Stimulated activated CD8-positive, alpha-beta memory T cell treated with anti-CD3 and anti-CD28 coated beads, Interleukin-15, amount 100 ng/mL, for 48 hours (primary cell): ENCODE data around the gene ARL15.
"Not testable (repeated sequence)": the region's sequence is repeated elsewhere in the genome, so short reads cannot be mapped to it uniquely, and the experiment has no call there.

ENCODE experiments used
- DNase-seq, 2 donors: peaks; one replicate each; pipeline ENCODE4 v3.0.0-alpha.2; 2020; ENCODE audit warnings: low read depth in 2 of 2

Gene ARL15

GRCh38 chr5:54310433-54311175 is at the start of gene ARL15:
TSS of gene ARL15 (minus strand) at chr5:54310573.
- DNase-seq: peak; percentile 93 to 95

GRCh38 chr5:54360089-54360488 is 49.7 kb upstream of the ARL15 start:
- DNase-seq: no peak

GRCh38 chr5:54357408-54358058 is 47.2 kb upstream of the ARL15 start:
- no peak for DNase-seq

GRCh38 chr5:54353933-54354564 is 43.7 kb upstream of the ARL15 start:
- not testable (repeated sequence) for DNase-seq

- not testable (repeated sequence) for DNase-seq
Observed at GRCh38 chr5:54352580-54352979, 42.2 kb upstream of the ARL15 start.

- no peak for DNase-seq
Observed at GRCh38 chr5:54347221-54347865, 37.0 kb upstream of the ARL15 start.

- no peak for DNase-seq
Observed at GRCh38 chr5:54344653-54345052, 34.3 kb upstream of the ARL15 start.

GRCh38 chr5:54341971-54342370 is 31.6 kb upstream of the ARL15 start:
- no peak for DNase-seq

- DNase-seq: no peak
Observed at GRCh38 chr5:54337523-54337922, 27.1 kb upstream of the ARL15 start.

- no peak for DNase-seq
Observed at GRCh38 chr5:54332720-54333119, 22.3 kb upstream of the ARL15 start.

- DNase-seq: no peak
Observed at GRCh38 chr5:54329731-54330709, 19.6 kb upstream of the ARL15 start.

- DNase-seq: no peak
Observed at GRCh38 chr5:54326662-54327270, 16.4 kb upstream of the ARL15 start.

GRCh38 chr5:54325610-54326311 is 15.4 kb upstream of the ARL15 start:
- no peak for DNase-seq

GRCh38 chr5:54325272-54325609 is 14.9 kb upstream of the ARL15 start:
- no peak for DNase-seq

GRCh38 chr5:54324651-54325271 is 14.4 kb upstream of the ARL15 start:
- DNase-seq: no peak

GRCh38 chr5:54323495-54323894 is 13.1 kb upstream of the ARL15 start:
- no peak for DNase-seq

- DNase-seq: no peak
Observed at GRCh38 chr5:54320256-54320655, 9.9 kb upstream of the ARL15 start.

- DNase-seq: no peak
Observed at GRCh38 chr5:54317511-54318260, 7.3 kb upstream of the ARL15 start.
